ENCODE measurements around the gene KCTD7. TPM values are rescaled to one million over a fixed set of nuclear protein-coding genes. Genes with fewer than 3 reads are reported as not detected.

KCTD7 gene
- total and polyA plus RNA-seq, 2 of the 13 experiments (the other 11 are each of a cell fraction or from before 2014, with no cell fraction given): 7.3 to 13.5 TPM

DNA sequence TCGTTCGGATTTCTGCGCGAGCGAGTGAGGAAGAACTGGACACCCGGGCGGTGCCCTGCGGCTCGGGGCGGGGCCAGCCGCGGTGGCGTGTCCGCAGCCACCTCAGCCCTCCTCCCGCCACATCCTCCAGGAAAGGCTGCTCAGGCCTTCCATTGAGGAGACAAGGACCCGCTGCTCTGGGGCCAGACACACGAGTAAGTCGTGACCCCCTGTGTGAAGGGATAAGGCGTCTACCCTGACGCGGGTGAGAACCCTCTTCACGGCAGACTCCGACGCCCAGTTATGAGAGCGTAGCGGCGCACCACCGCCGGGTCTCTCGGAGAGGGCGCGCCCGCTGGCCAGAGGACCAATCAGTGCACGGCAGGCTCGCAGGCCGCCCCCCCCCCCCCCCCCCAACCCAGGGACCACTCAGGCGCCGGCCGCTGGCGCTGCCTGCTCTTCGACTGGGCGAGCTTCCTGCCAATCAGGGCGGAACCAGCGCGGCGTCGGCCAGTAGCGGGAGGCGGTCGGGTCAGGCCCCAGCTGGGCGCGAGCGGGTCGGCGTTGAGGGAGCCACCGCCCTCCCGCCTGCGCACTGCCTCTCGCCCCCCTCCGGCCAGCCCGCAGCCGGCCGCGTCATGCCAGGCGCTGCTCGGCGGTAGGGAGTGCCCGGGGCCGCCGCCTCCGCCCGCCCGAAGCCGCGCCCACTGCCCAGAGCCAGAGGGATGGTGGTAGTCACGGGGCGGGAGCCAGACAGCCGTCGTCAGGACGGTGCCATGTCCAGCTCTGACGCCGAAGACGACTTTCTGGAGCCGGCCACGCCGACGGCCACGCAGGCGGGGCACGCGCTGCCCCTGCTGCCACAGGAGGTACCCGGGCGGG, at the start of gene KCTD7 (continued):
- TF ChIP-seq, protein P1, sequence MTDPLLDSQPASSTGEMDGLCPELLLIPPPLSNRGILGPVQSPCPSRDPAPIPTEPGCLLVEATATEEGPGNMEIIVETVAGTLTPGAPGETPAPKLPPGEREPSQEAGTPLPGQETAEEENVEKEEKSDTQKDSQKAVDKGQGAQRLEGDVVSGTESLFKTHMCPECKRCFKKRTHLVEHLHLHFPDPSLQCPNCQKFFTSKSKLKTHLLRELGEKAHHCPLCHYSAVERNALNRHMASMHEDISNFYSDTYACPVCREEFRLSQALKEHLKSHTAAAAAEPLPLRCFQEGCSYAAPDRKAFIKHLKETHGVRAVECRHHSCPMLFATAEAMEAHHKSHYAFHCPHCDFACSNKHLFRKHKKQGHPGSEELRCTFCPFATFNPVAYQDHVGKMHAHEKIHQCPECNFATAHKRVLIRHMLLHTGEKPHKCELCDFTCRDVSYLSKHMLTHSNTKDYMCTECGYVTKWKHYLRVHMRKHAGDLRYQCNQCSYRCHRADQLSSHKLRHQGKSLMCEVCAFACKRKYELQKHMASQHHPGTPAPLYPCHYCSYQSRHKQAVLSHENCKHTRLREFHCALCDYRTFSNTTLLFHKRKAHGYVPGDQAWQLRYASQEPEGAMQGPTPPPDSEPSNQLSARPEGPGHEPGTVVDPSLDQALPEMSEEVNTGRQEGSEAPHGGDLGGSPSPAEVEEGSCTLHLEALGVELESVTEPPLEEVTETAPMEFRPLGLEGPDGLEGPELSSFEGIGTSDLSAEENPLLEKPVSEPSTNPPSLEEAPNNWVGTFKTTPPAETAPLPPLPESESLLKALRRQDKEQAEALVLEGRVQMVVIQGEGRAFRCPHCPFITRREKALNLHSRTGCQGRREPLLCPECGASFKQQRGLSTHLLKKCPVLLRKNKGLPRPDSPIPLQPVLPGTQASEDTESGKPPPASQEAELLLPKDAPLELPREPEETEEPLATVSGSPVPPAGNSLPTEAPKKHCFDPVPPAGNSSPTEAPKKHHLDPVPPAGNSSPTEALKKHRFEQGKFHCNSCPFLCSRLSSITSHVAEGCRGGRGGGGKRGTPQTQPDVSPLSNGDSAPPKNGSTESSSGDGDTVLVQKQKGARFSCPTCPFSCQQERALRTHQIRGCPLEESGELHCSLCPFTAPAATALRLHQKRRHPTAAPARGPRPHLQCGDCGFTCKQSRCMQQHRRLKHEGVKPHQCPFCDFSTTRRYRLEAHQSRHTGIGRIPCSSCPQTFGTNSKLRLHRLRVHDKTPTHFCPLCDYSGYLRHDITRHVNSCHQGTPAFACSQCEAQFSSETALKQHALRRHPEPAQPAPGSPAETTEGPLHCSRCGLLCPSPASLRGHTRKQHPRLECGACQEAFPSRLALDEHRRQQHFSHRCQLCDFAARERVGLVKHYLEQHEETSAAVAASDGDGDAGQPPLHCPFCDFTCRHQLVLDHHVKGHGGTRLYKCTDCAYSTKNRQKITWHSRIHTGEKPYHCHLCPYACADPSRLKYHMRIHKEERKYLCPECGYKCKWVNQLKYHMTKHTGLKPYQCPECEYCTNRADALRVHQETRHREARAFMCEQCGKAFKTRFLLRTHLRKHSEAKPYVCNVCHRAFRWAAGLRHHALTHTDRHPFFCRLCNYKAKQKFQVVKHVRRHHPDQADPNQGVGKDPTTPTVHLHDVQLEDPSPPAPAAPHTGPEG (CRISPR knock-in tag; IDR thresholded peaks at IDR 0.05): no peak
- TF ChIP-seq ZNF441 (CRISPR knock-in tag; IDR thresholded peaks at IDR 0.05; ENCODE audit: borderline replicate concordance): peak; percentile 60; the same call in 1 of the 2 replicates
- TF ChIP-seq SP2 (CRISPR knock-in tag; IDR thresholded peaks at IDR 0.05): peak; percentile 94
- no peak for TF ChIP-seq ZNF253 (CRISPR knock-in tag; IDR thresholded peaks at IDR 0.05; ENCODE audit: borderline replicate concordance)
- peak; percentile 44; the same call in 1 of the 2 replicates for TF ChIP-seq BRCA1 (CRISPR knock-in tag; IDR thresholded peaks at IDR 0.05)
- TF ChIP-seq ZBTB8A (CRISPR knock-in tag; IDR thresholded peaks at IDR 0.05; ENCODE audit: borderline replicate concordance, low read depth): 0 out of 2 replicates have a peak, but pooled peaks have one; percentile 36
- 0 out of 2 replicates have a peak, but pooled peaks have one; percentile 17 for TF ChIP-seq MED1 (CRISPR knock-in tag; IDR thresholded peaks at IDR 0.05)
- TF ChIP-seq, protein P2, sequence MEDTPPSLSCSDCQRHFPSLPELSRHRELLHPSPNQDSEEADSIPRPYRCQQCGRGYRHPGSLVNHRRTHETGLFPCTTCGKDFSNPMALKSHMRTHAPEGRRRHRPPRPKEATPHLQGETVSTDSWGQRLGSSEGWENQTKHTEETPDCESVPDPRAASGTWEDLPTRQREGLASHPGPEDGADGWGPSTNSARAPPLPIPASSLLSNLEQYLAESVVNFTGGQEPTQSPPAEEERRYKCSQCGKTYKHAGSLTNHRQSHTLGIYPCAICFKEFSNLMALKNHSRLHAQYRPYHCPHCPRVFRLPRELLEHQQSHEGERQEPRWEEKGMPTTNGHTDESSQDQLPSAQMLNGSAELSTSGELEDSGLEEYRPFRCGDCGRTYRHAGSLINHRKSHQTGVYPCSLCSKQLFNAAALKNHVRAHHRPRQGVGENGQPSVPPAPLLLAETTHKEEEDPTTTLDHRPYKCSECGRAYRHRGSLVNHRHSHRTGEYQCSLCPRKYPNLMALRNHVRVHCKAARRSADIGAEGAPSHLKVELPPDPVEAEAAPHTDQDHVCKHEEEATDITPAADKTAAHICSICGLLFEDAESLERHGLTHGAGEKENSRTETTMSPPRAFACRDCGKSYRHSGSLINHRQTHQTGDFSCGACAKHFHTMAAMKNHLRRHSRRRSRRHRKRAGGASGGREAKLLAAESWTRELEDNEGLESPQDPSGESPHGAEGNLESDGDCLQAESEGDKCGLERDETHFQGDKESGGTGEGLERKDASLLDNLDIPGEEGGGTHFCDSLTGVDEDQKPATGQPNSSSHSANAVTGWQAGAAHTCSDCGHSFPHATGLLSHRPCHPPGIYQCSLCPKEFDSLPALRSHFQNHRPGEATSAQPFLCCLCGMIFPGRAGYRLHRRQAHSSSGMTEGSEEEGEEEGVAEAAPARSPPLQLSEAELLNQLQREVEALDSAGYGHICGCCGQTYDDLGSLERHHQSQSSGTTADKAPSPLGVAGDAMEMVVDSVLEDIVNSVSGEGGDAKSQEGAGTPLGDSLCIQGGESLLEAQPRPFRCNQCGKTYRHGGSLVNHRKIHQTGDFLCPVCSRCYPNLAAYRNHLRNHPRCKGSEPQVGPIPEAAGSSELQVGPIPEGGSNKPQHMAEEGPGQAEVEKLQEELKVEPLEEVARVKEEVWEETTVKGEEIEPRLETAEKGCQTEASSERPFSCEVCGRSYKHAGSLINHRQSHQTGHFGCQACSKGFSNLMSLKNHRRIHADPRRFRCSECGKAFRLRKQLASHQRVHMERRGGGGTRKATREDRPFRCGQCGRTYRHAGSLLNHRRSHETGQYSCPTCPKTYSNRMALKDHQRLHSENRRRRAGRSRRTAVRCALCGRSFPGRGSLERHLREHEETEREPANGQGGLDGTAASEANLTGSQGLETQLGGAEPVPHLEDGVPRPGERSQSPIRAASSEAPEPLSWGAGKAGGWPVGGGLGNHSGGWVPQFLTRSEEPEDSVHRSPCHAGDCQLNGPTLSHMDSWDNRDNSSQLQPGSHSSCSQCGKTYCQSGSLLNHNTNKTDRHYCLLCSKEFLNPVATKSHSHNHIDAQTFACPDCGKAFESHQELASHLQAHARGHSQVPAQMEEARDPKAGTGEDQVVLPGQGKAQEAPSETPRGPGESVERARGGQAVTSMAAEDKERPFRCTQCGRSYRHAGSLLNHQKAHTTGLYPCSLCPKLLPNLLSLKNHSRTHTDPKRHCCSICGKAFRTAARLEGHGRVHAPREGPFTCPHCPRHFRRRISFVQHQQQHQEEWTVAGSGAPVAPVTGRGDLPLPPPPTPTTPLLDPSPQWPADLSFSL (CRISPR knock-in tag; IDR thresholded peaks at IDR 0.05): no peak
- peak; percentile 30; the same call in 1 of the 2 replicates for TF ChIP-seq ZNF547 (CRISPR knock-in tag; IDR thresholded peaks at IDR 0.05)
- 0 out of 2 replicates have a peak, but pooled peaks have one; percentile 22 for TF ChIP-seq ZNF589 (CRISPR knock-in tag; conservative IDR thresholded peaks at IDR 0.05)
- TF ChIP-seq ZNF18 (CRISPR knock-in tag; IDR thresholded peaks at IDR 0.05; ENCODE audit: insufficient replicate concordance): peak; percentile 85
- 0 out of 2 replicates have a peak, but pooled peaks have one; percentile 3 for TF ChIP-seq ZBTB7B (CRISPR knock-in tag; IDR thresholded peaks at IDR 0.05)
- no peak for TF ChIP-seq SMAD1 (CRISPR knock-in tag; IDR thresholded peaks at IDR 0.05; ENCODE audit: borderline replicate concordance, low read depth)

Measured in HepG2 (cell line).